ENCODE measurements around the gene RGL1. TPM values are rescaled to one million over a fixed set of nuclear protein-coding genes. Genes with fewer than 3 reads are reported as not detected.

Gene RGL1
- total and polyA plus RNA-seq, 9 of the 15 experiments (the other 6 are each of a cell fraction or from before 2014, with no cell fraction given), result under 0.01 to 0.07 (median 0.04) TPM

DNA sequence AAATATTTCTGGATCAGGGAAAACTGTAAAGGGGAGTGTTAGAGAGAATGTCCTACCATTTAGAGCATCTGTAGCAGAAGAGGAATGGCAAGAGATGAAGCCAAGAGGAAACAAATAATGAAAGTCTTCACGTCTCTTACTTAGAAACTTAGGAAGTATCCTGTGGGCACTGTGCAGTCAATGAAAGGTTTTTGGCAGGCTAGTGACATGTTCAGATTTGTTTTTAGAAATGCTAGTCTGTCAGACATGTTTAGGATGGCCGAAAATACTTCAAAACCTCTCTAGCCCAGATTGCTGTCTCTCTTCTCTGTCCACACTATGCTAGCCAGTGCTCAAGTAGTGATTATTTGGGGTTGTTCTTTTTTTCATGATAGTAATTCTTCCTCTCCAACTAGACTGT, 48.6 kb upstream of the RGL1 start:
- TF ChIP-seq SRSF7 (optimal IDR thresholded peaks at IDR 0.05; ENCODE audit: low read depth, low read length) (no peak), CBFB (CRISPR knock-in tag; IDR thresholded peaks at IDR 0.05) (no peak), TAF7 (tag; IDR thresholded peaks at IDR 0.05) (no peak), ZNF589 (CRISPR knock-in tag; IDR thresholded peaks at IDR 0.05; ENCODE audit: low read depth) (no peak), KLF6 (CRISPR knock-in tag; IDR thresholded peaks at IDR 0.05; ENCODE audit: borderline replicate concordance) (no peak), OTX1 (CRISPR knock-in tag; IDR thresholded peaks at IDR 0.05) (no peak), SMAD1 (IDR thresholded peaks at IDR 0.05; ENCODE audit: low read depth, low read length, partially characterized antibody) (no peak), POLR2B (IDR thresholded peaks at IDR 0.05; ENCODE audit: low read depth, partially characterized antibody) (no peak), SNRNP70 (optimal IDR thresholded peaks at IDR 0.05; ENCODE audit: low read depth, low read length) (no peak)
- TF ChIP-seq, protein P1, sequence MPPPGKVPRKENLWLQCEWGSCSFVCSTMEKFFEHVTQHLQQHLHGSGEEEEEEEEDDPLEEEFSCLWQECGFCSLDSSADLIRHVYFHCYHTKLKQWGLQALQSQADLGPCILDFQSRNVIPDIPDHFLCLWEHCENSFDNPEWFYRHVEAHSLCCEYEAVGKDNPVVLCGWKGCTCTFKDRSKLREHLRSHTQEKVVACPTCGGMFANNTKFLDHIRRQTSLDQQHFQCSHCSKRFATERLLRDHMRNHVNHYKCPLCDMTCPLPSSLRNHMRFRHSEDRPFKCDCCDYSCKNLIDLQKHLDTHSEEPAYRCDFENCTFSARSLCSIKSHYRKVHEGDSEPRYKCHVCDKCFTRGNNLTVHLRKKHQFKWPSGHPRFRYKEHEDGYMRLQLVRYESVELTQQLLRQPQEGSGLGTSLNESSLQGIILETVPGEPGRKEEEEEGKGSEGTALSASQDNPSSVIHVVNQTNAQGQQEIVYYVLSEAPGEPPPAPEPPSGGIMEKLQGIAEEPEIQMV (tag; conservative IDR thresholded peaks at IDR 0.05; ENCODE audit: low read depth), result no peak
- BruUV-seq (replicated peaks), result no TSS peak
- no peak overlapping the region for H3K9ac ChIP-seq (ENCODE audit: insufficient read depth in 1 of 2, low read depth in 2 of 2, low read length in 2 of 2)
- in situ Hi-C loops (cut with MboI) (no loop called here), intact Hi-C loops (cut with micrococcal nuclease) (no loop called here)
- no peaks in the 10 kb centered on the region for H4K20me1 ChIP-seq (replicated peaks; ENCODE audit: control insufficient read depth, insufficient read depth, low read length)
- H3K27ac ChIP-seq (ENCODE audit: extremely low read depth, low read depth, low read length), result no peak overlapping the region
- FAIRE-seq (no peak), ATAC-seq (no peak), DNase-seq (ENCODE audit: extremely low read depth in 1 of 4, low spot score in 3 of 4) (no peak)
- no peaks in the 10 kb centered on the region for H3K4me1 ChIP-seq (replicated peaks in 1 of 2; ENCODE audit: control insufficient read depth in 2 of 2, insufficient read depth in 2 of 2, low read length in 2 of 2)
- H3K4me2 ChIP-seq (ENCODE audit: insufficient read depth, low read length), result no peak overlapping the region
- H3K27me3 ChIP-seq (ENCODE audit: control insufficient read depth in 2 of 2, insufficient read depth in 2 of 2, low read length in 2 of 2), result no peaks in the 10 kb centered on the region
- no peaks in the 10 kb centered on the region for H3K9me1 ChIP-seq (ENCODE audit: control insufficient read depth, insufficient read depth, low read length)
- CTCF ChIA-PET (ENCODE audit: low intra/inter-chr PET ratio), result no interaction called here
- H3K79me2 ChIP-seq (ENCODE audit: control insufficient read depth, insufficient read depth, low read length), result no peaks in the 10 kb centered on the region
- no peaks in the 10 kb centered on the region for H3K9me3 ChIP-seq (replicated peaks; ENCODE audit: control insufficient read depth, insufficient read depth, low read depth, low read length)
- no peaks in the 10 kb centered on the region for H3K36me3 ChIP-seq (ENCODE audit: control insufficient read depth, insufficient read depth, low read length)
- no peak overlapping the region for H3K4me3 ChIP-seq
- WGBS (ENCODE audit: insufficient coverage, low coverage, missing lambda C conversion rate), result 2% methylated on average over 2 of the region's 2 CpGs
- POLR2A ChIA-PET, result no interaction called here
- no peak overlapping the region for H2AFZ ChIP-seq (ENCODE audit: low read depth, low read length)

All from K562 (cell line).